Renal pelvis (tissue), 4 donors: ENCODE data around the gene IZUMO4. TPM values are rescaled to one million over a fixed set of nuclear protein-coding genes. Genes with fewer than 3 reads are reported as not detected.
"Not testable (repeated sequence)": the region's sequence is repeated elsewhere in the genome, so short reads cannot be mapped to it uniquely, and the experiment has no call there.

Source experiments
- DNase-seq: peaks from one replicate; pipeline ENCODE4 v3.0.0-alpha.2; 2013
- polyA plus RNA-seq, 3 donors: library from polyadenylated mRNA; unstranded; fragments of 120-200 nt; gene quantifications; one replicate each; pipeline ENCODE4 v1.2.1, GENCODE V29; 2013; ENCODE audit not compliant: insufficient read length in 3 of 3

IZUMO4 gene
- polyA plus RNA-seq, 3 donors, result 6.4 to 8.9 (median 7.5) TPM

GRCh38 chr19:2080336-2080988 is 16.3 kb upstream of the IZUMO4 start:
- DNase-seq, result no peak

- DNase-seq, result no peak
These were observed 14.6 kb upstream of the IZUMO4 start for GRCh38 chr19:2081873-2082810.

GRCh38 chr19:2083174-2083854 is 13.4 kb upstream of the IZUMO4 start:
- DNase-seq, result no peak

GRCh38 chr19:2084993-2085720 is 11.6 kb upstream of the IZUMO4 start:
- DNase-seq, result no peak

GRCh38 chr19:2086695-2087620 is 9.8 kb upstream of the IZUMO4 start:
- DNase-seq, result not testable (repeated sequence)

GRCh38 chr19:2087621-2088100 is 9.1 kb upstream of the IZUMO4 start:
- no peak for DNase-seq

GRCh38 chr19:2089001-2089711 is 7.6 kb upstream of the IZUMO4 start:
- no peak for DNase-seq

- no peak for DNase-seq
These were observed 7.0 kb upstream of the IZUMO4 start for GRCh38 chr19:2089727-2090053.

GRCh38 chr19:2091926-2092525 is 4.7 kb upstream of the IZUMO4 start:
- DNase-seq, result not testable (repeated sequence)

GRCh38 chr19:2096034-2096479 is 658 bp upstream of the IZUMO4 start, which contains the start of gene MOB3A:
TSS of gene MOB3A (minus strand) at chr19:2096326. CDS start at chr19:2078560, 17,766 bp downstream.
- DNase-seq, result peak; percentile 93

- no peak for DNase-seq
These were observed 629 bp downstream of the IZUMO4 start for GRCh38 chr19:2097203-2097885.

GRCh38 chr19:2097886-2098327 is 1.2 kb downstream of the IZUMO4 start:
- no peak for DNase-seq

GRCh38 chr19:2099054-2099501 is 2.4 kb downstream of the IZUMO4 start:
- DNase-seq, result no peak

GRCh38 chr19:2099937-2100718 is 3.4 kb downstream of the IZUMO4 start:
- no peak for DNase-seq

GRCh38 chr19:2100719-2101061 is 4.0 kb downstream of the IZUMO4 start:
- DNase-seq, result no peak

GRCh38 chr19:2101417-2102335 is 5.0 kb downstream of the IZUMO4 start:
- DNase-seq, result no peak
